ENCODE data around the gene MLST8.

DNA sequence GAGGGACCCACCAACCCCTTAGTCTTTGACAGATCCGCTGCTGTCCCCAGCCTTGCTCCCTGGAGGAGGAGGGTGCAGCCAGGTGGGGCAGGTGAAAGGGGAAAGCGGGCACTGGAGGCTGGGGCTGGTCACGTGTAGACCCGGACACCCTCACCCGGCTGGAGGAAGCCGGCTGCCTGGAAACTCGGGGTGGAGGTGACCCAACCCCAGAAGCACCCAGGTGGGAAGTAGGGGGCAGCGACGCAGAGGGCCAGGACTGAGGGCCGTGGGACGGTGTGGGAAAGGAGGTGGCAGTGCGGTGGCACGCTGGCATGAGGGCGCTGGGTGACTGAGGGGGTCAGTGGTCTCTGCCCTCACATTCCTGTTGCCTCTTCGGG lies 47.0 kb upstream of the MLST8 start:
- TF ChIP-seq RNF2 (IDR thresholded peaks at IDR 0.05; ENCODE audit: borderline replicate concordance, low read depth, low read length, missing control alignments, poor library complexity, severe bottlenecking) (no peak), SP4 (IDR thresholded peaks at IDR 0.05; ENCODE audit: low read length) (no peak), EZH2 (IDR thresholded peaks at IDR 0.05; ENCODE audit: low read depth, low read length, severe bottlenecking) (no peak), NRF1 (IDR thresholded peaks at IDR 0.05; ENCODE audit: low read depth, low read length) (no peak), ZNF274 (IDR thresholded peaks at IDR 0.05; ENCODE audit: borderline replicate concordance, extremely low read depth, low read length) (no peak), POLR2A (IDR thresholded peaks at IDR 0.05; ENCODE audit: control extremely low read depth in 1 of 2, low read depth in 2 of 2, low read length in 2 of 2) (no peak), KDM5A (IDR thresholded peaks at IDR 0.05; ENCODE audit: low read length) (no peak), TAF7 (optimal IDR thresholded peaks at IDR 0.05; ENCODE audit: borderline replicate concordance, low read depth, low read length) (no peak)
- TF ChIP-seq, protein P1, sequence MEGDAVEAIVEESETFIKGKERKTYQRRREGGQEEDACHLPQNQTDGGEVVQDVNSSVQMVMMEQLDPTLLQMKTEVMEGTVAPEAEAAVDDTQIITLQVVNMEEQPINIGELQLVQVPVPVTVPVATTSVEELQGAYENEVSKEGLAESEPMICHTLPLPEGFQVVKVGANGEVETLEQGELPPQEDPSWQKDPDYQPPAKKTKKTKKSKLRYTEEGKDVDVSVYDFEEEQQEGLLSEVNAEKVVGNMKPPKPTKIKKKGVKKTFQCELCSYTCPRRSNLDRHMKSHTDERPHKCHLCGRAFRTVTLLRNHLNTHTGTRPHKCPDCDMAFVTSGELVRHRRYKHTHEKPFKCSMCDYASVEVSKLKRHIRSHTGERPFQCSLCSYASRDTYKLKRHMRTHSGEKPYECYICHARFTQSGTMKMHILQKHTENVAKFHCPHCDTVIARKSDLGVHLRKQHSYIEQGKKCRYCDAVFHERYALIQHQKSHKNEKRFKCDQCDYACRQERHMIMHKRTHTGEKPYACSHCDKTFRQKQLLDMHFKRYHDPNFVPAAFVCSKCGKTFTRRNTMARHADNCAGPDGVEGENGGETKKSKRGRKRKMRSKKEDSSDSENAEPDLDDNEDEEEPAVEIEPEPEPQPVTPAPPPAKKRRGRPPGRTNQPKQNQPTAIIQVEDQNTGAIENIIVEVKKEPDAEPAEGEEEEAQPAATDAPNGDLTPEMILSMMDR (IDR thresholded peaks at IDR 0.05; ENCODE audit: control extremely low read depth in 1 of 3, insufficient read depth in 1 of 3, low read depth in 1 of 3, low read length in 3 of 3) = no peak

Data from H1 (cell line).